ENCODE measurements around the gene MSANTD7.
A peak's percentile ranks its signal among the peaks of the same experiment; 100 is the strongest.
"Not testable (repeated sequence)": the region's sequence is repeated elsewhere in the genome, so short reads cannot be mapped to it uniquely, and the experiment has no call there.

Gene MSANTD7

GRCh38 chr10:14838582-14839304 lies 637 bp downstream of the MSANTD7 start:
- no peak for TF ChIP-seq POLR2AphosphoS5 (IDR thresholded peaks at IDR 0.05; ENCODE audit: low read depth, low read length)
- TF ChIP-seq TAF1 (IDR thresholded peaks at IDR 0.05; ENCODE audit: borderline replicate concordance, low read depth, low read length) = no peak
- no peak for TF ChIP-seq POLR2A (IDR thresholded peaks at IDR 0.05; ENCODE audit: low read depth, low read length)
- DNase-seq (ENCODE audit: insufficient read length) = peak; percentile 29
- peak; percentile 21 for FAIRE-seq

- FAIRE-seq (peak; percentile 50), DNase-seq (ENCODE audit: insufficient read length) (no peak)
- TF ChIP-seq POLR2AphosphoS5 (IDR thresholded peaks at IDR 0.05; ENCODE audit: low read depth, low read length) = no peak
- TF ChIP-seq POLR2A (IDR thresholded peaks at IDR 0.05; ENCODE audit: low read depth, low read length) = no peak
- no peak for TF ChIP-seq TAF1 (IDR thresholded peaks at IDR 0.05; ENCODE audit: borderline replicate concordance, low read depth, low read length)
Measured at GRCh38 chr10:14839305-14839695, 1.2 kb downstream of the MSANTD7 start.

GRCh38 chr10:14840178-14840577 lies 2.1 kb downstream of the MSANTD7 start:
- DNase-seq (ENCODE audit: insufficient read length) (no peak), FAIRE-seq (no peak)
- TF ChIP-seq POLR2AphosphoS5 (IDR thresholded peaks at IDR 0.05; ENCODE audit: low read depth, low read length) (no peak), TAF1 (IDR thresholded peaks at IDR 0.05; ENCODE audit: borderline replicate concordance, low read depth, low read length) (no peak), POLR2A (IDR thresholded peaks at IDR 0.05; ENCODE audit: low read depth, low read length) (no peak)

GRCh38 chr10:14843327-14843988 lies 5.4 kb downstream of the MSANTD7 start:
- FAIRE-seq = no peak
- DNase-seq (ENCODE audit: insufficient read length) = no peak
- TF ChIP-seq POLR2A (IDR thresholded peaks at IDR 0.05; ENCODE audit: low read depth, low read length) (no peak), POLR2AphosphoS5 (IDR thresholded peaks at IDR 0.05; ENCODE audit: low read depth, low read length) (no peak), TAF1 (IDR thresholded peaks at IDR 0.05; ENCODE audit: borderline replicate concordance, low read depth, low read length) (no peak)

- FAIRE-seq = no peak
- TF ChIP-seq TAF1 (IDR thresholded peaks at IDR 0.05; ENCODE audit: borderline replicate concordance, low read depth, low read length) (no peak), POLR2A (IDR thresholded peaks at IDR 0.05; ENCODE audit: low read depth, low read length) (no peak), POLR2AphosphoS5 (IDR thresholded peaks at IDR 0.05; ENCODE audit: low read depth, low read length) (no peak)
- no peak for DNase-seq (ENCODE audit: insufficient read length)
Measured at GRCh38 chr10:14844948-14845347, 6.8 kb downstream of the MSANTD7 start.

GRCh38 chr10:14852236-14852635 lies 14.1 kb downstream of the MSANTD7 start:
- FAIRE-seq (no peak), DNase-seq (ENCODE audit: insufficient read length) (no peak)
- no peak for TF ChIP-seq TAF1 (IDR thresholded peaks at IDR 0.05; ENCODE audit: borderline replicate concordance, low read depth, low read length)
- no peak for TF ChIP-seq POLR2A (IDR thresholded peaks at IDR 0.05; ENCODE audit: low read depth, low read length)
- no peak for TF ChIP-seq POLR2AphosphoS5 (IDR thresholded peaks at IDR 0.05; ENCODE audit: low read depth, low read length)

- FAIRE-seq (no peak), DNase-seq (ENCODE audit: insufficient read length) (no peak)
- no peak for TF ChIP-seq TAF1 (IDR thresholded peaks at IDR 0.05; ENCODE audit: borderline replicate concordance, low read depth, low read length)
- no peak for TF ChIP-seq POLR2AphosphoS5 (IDR thresholded peaks at IDR 0.05; ENCODE audit: low read depth, low read length)
- no peak for TF ChIP-seq POLR2A (IDR thresholded peaks at IDR 0.05; ENCODE audit: low read depth, low read length)
Measured at GRCh38 chr10:14855453-14855852, 17.3 kb downstream of the MSANTD7 start.

- FAIRE-seq (no peak), DNase-seq (ENCODE audit: insufficient read length) (no peak)
- TF ChIP-seq POLR2A (IDR thresholded peaks at IDR 0.05; ENCODE audit: low read depth, low read length) (no peak), POLR2AphosphoS5 (IDR thresholded peaks at IDR 0.05; ENCODE audit: low read depth, low read length) (no peak), TAF1 (IDR thresholded peaks at IDR 0.05; ENCODE audit: borderline replicate concordance, low read depth, low read length) (no peak)
Measured at GRCh38 chr10:14858338-14858960, 20.3 kb downstream of the MSANTD7 start.

- no peak for FAIRE-seq
- TF ChIP-seq TAF1 (IDR thresholded peaks at IDR 0.05; ENCODE audit: borderline replicate concordance, low read depth, low read length) (no peak), POLR2AphosphoS5 (IDR thresholded peaks at IDR 0.05; ENCODE audit: low read depth, low read length) (no peak), POLR2A (IDR thresholded peaks at IDR 0.05; ENCODE audit: low read depth, low read length) (no peak)
Measured at GRCh38 chr10:14859043-14859442, 20.9 kb downstream of the MSANTD7 start.

GRCh38 chr10:14859775-14860174 lies 21.7 kb downstream of the MSANTD7 start:
- TF ChIP-seq POLR2AphosphoS5 (IDR thresholded peaks at IDR 0.05; ENCODE audit: low read depth, low read length) (no peak), POLR2A (IDR thresholded peaks at IDR 0.05; ENCODE audit: low read depth, low read length) (no peak), TAF1 (IDR thresholded peaks at IDR 0.05; ENCODE audit: borderline replicate concordance, low read depth, low read length) (no peak)
- FAIRE-seq (no peak), DNase-seq (ENCODE audit: insufficient read length) (no peak)

More at GRCh38 chr10:14859043-14859442, 20.9 kb downstream of the MSANTD7 start:
- no peak for DNase-seq (ENCODE audit: insufficient read length)

- TF ChIP-seq TAF1 (IDR thresholded peaks at IDR 0.05; ENCODE audit: borderline replicate concordance, low read depth, low read length) (no peak), POLR2AphosphoS5 (IDR thresholded peaks at IDR 0.05; ENCODE audit: low read depth, low read length) (no peak), POLR2A (IDR thresholded peaks at IDR 0.05; ENCODE audit: low read depth, low read length) (no peak)
- no peak for FAIRE-seq
Measured at GRCh38 chr10:14860791-14861190, 22.7 kb downstream of the MSANTD7 start.

GRCh38 chr10:14864466-14864865 lies 26.4 kb downstream of the MSANTD7 start:
- not testable (repeated sequence) for FAIRE-seq

More at GRCh38 chr10:14860791-14861190, 22.7 kb downstream of the MSANTD7 start:
- no peak for DNase-seq (ENCODE audit: insufficient read length)

GRCh38 chr10:14864871-14865270 lies 26.8 kb downstream of the MSANTD7 start:
- not testable (repeated sequence) for DNase-seq (ENCODE audit: insufficient read length)

More at GRCh38 chr10:14864466-14864865, 26.4 kb downstream of the MSANTD7 start:
- not testable (repeated sequence) for DNase-seq (ENCODE audit: insufficient read length)

More at GRCh38 chr10:14864871-14865270, 26.8 kb downstream of the MSANTD7 start:
- not testable (repeated sequence) for FAIRE-seq

All from GM12892 (cell line).